Stimulated activated CD8-positive, alpha-beta memory T cell treated with anti-CD3 and anti-CD28 coated beads, Interleukin-7, amount 100 ng/mL, for 4 hours (primary cell): ENCODE data around the gene P4HA2.
"Not testable (repeated sequence)": the region's sequence is repeated elsewhere in the genome, so short reads cannot be mapped to it uniquely, and the experiment has no call there.

Source experiments
- DNase-seq, 2 donors: peaks; one replicate each; pipeline ENCODE4 v3.0.0-alpha.2; 2020; ENCODE audit warnings: low read depth in 2 of 2

The P4HA2 gene

DNA sequence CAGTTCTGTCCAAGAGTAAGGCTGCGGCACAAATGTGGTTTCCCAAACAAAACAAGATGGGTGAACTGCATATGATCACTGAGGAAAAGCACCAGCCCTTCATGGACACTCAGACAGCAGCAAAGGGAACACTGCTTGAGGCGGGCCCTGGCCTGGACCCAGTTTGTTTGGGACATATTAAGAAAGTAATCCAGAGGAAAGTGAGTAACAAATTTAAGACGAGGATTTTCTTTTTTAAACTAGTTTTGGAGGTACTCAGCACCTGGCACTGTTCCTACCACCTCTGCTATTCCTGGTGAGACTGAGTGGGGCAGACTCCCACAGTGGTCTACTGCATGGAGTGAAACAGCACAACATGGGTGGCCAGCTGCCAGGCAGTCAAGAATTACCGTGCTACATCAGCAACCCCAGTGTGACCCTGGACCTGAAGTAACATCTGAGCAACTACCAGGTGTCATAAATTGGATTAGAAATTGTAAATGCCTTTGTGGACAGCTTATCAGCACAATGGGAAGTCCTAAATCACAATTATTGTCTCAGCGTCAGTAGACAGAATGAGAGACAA is 28.5 kb downstream of the P4HA2 start:
- DNase-seq, result no peak

DNA sequence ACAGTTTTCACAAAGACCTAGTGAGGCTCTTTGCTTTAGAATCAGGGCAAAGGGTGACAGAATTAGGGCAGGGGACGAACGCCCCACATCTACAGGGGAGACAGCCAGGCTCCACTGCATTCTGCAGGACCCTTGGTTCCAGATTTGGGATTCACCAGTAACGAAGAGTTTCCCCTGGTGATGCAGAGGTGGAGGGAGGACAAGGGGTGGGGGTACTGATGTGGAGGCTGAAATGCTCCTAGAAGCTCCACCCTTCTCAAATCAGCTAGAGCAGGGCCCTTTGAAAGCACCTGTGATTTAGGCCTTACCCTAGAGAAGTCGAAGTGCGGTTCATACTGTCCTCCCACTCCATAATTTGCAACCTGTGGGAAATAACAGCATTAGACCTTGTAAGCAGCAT is 29.1 kb downstream of the P4HA2 start:
- DNase-seq, result no peak

GRCh38 chr5:132195727-132196126 is 31.9 kb downstream of the P4HA2 start:
- DNase-seq, result no peak

GRCh38 chr5:132193165-132193694 is 34.4 kb downstream of the P4HA2 start:
- no peak for DNase-seq

GRCh38 chr5:132190161-132190817 is 37.4 kb downstream of the P4HA2 start:
- DNase-seq, result no peak

DNA sequence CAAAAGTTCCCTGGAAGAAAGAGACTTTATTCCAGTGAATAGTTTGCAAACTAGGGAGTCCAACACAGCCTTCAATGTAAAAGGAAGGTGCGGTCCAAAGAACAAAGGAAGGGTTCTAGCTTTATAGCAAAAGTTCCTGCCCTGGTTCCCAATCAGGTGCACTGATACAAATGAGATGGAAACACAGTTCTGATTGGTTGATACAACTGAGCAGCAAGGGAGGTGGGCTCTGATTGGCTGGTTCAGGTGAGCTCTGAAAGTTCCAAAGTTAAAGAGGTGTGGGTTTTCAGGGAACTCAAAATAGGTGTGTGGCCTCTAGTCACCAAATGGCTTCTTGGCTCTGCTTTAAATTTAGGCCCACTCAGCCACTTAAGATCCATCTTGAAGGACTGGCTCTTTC is 43.1 kb downstream of the P4HA2 start:
- DNase-seq, result no peak

DNA sequence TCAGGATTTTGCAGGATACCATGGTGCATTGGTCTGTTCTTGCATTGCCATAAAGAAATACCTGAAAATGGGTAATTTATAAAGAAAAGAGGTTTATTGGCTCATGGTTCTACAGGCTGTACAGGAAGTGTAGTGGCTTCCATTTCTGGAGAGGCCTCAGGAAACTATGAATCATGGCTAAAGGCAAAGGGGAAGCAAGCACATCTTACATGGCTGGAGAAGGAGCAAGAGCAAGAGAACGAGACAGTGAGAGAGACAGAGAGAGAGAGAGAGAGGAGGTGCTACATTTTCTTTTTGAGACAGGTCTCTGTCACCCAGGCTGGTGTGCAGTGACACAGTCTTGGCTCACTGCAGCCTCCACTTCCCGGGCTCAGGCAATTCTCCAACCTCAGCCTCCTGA is 43.9 kb downstream of the P4HA2 start:
- DNase-seq, result no peak

DNA sequence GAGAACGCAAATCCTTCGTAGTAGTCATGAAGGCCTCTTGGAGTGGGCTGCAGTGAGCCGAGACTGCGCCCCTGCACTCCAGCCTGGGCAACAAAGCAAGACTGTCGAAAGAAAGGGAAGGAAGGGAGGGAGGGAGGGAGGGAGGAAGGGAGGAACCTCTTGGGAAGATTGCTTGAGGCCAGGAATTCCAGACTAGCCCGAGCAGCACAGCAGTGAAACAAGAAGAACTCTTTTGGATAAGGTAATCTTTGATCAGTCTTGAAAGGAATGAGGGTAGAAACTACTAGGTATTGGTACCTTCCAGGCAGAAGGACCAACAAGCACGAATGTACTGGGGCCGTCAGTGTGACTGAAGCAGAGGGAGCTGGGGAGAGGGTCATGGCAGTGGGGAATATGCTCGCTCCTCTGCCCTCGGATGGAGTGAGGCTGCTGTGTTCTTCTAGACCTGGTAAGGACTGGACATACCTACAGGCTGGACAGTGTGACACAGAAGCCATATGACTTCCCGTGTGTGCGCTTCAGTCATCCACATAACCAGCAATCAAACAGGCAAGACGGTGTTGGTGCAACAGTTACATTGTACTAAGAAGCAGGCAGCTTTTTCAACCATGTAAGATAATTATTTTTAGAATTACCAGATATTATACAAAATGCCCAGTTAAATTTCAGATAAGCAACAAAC is 45.2 kb downstream of the P4HA2 start:
- DNase-seq, result no peak

- no peak for DNase-seq
These were observed 46.5 kb downstream of the P4HA2 start for GRCh38 chr5:132181011-132181629.

DNA sequence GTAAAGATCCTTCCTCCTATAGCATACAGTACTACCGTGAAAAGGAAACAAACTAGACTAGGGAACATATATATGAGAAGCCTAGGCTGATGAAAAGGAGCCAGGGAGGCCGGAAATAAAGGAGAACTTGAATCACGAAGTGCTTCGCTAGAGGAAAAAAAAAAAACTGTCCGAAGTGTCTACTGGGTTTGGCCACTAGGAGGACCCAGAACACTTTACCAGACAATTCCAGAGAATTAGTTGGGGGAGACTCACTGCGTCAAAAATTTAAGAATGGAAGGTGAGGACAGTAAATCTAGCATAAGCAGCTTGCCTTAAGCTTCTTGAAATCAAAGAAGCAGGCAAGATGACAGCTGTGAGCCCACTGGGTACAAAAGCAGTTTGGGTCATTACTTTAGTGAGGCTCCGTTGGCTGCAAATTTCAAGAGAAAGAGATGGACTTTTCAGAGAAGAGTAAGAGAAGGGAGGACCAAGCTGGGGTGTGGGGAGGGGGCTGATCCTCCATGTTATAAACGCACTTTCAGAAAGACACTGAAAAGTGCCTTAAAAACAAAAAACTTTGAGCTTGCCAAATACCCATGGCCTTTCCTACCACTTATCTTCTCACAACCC is 47.4 kb downstream of the P4HA2 start:
- DNase-seq, result no peak

DNA sequence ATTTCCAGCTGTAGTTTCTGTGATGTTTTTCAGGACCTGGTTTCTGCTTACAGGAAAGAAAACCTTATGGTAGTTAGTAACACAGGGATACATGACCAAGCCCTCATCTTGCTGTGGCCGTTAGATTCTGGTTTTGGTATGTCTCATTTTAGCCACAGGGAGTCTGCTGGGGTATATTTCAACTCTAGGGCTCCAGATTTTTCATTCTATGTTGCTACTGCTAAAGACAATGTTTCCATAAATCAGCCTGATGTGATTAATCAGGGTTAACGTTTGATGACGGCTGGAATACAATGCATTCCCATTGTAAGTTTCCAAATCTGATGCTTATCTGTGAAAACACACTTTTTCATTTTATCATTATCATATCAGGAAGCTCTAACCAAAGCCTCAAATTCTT is 48.2 kb downstream of the P4HA2 start:
- DNase-seq, result no peak

DNA sequence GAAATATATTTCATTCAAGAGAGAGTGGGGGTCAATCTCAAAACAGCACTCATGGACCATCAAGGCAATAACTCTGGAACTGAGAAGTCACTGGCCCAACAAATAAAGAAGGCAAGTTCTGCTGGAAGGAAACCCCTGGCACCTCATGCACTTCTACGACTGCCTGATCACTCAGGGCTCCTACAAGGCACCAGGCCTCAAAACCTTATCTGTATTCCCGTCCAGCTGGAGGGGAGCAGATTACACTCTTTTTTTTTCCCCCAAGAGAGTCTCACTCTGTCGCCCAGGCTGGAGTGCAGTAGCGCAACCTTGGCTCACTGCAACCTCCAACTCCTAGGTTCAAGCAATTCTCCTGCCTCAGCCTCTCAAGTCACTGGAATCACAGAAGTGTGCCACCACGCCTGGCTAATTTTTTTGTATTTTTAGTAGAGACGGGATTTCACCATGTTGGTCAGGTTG is 49.9 kb downstream of the P4HA2 start:
- no peak for DNase-seq

- DNase-seq, result no peak
These were observed 50.7 kb downstream of the P4HA2 start for GRCh38 chr5:132176987-132177386.

DNA sequence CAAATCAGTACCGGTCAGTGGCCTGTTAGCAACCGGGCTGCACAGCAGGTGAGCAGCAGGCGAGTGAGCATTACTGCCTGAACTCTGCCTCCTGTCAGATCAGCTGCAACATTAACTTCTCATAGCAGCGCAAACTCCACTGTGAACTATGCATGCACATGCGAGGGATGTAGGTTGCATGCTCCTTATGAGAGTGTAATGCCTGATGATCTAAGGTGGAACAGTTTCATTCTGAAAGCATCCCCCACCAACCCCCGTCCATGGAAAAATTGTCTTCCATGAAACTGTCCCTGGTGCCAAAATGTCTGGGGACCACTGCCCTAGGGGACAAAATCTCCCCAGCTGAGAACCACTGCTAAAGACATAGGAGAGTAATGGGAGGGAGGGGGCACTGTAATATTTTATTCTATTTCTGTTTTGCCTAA is 51.1 kb downstream of the P4HA2 start:
- DNase-seq, result no peak

GRCh38 chr5:132162945-132163344 is 64.7 kb downstream of the P4HA2 start:
- no peak for DNase-seq

- DNase-seq, result not testable (repeated sequence)
These were observed 65.9 kb downstream of the P4HA2 start for GRCh38 chr5:132161574-132162326.

- no peak for DNase-seq
These were observed 71.2 kb downstream of the P4HA2 start for GRCh38 chr5:132156413-132156812.

GRCh38 chr5:132150565-132150964 is 77.1 kb downstream of the P4HA2 start:
- DNase-seq, result no peak

DNA sequence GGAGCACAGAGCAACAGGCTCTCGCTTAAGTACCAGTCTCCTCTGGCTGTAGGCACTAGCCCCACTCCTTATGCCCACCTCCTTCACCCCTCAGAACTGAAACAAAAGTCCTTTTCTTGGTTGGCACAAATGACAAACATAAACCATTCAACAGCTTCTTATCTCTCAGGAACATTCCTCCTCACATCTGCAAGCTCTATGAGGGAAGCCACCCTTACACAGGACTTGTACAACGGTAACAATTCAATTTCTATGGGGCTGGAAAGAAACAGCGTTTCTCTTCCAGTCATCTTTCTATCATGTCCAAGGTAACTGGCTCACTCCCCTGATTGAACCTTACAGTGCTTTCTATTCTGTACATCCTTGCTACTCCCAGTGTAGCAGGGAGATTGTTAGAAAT is 80.0 kb downstream of the P4HA2 start:
- DNase-seq, result no peak

GRCh38 chr5:132145326-132145725 is 82.3 kb downstream of the P4HA2 start:
- not testable (repeated sequence) for DNase-seq

DNA sequence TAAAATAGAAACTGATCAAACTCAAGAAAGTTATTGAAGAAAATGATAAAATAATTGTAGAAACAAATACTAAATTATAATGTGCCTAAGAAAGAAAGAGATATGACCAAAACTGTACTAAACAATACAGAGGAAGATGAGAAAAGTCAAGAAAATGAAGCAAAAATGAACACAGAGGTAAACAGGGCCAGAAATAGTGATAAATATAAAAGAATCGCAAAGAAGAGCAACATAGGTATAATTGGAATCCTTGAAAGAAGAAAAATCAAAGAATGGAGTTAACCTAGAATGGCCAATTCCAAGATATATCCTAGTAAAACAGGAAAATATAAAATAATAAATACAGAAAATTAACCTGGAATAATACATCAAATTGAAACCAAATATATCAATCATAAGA is 84.5 kb downstream of the P4HA2 start:
- DNase-seq, result no peak
